Cerebellar cortex (tissue), 1 donor: ENCODE measurements around the gene SIL1.

ENCODE experiments used
- DNase-seq: peaks from one replicate; pipeline ENCODE4 v3.0.0-alpha.2; 2015; ENCODE audit warnings: low spot score

The SIL1 gene

DNA sequence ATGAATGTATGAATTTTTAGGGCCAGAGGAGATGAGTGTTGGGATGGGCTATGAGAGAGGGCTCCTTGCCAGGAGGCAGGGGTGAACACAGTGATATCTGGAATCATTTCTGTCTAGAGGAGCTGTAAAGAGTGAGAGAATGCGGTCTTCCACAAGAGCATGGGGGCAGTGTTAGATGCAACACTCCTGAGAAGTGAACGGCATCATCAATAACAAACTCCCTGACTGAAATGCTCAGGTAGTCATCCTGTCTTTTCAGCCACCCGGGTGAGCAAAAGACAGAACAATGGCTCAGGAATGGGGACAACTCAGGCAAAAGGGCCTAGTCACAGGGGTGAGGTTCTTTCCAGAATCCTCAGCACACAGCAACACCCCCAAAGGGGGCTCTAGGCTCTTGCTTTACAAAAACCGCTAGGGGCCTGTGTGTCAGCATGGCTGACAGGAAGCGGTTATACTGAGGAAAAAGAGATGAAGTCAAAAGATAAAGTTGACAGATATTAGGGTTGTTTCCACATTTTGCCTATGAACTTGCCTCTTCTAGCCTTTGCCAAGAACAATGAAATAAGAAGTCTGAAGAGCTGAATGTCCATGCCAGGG lies 218.4 kb downstream of the SIL1 start:
- no peak for DNase-seq

DNA sequence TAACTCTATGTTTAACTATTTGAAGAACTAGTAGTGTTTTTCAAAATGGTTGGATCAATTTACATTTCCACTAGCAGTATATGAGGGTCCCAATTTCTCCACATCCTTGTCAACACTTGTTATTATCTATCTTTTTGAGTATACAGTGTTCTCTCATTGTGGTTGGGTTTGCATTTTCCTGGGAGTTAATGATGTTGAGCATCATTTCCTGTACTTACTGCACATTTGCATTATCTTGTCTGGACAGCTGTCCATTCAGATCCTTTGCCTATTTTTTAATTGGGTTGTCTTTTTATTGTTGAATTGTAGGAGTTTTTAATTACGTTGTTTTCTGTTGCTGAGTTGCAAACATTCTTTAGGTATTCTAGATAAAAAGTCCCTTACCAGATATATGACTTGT lies 219.6 kb downstream of the SIL1 start:
- no peak for DNase-seq

GRCh38 chr5:138978080-138978479 lies 220.1 kb downstream of the SIL1 start:
- DNase-seq: no peak

- DNase-seq: no peak
Measured at GRCh38 chr5:138975098-138975847, 222.9 kb downstream of the SIL1 start.

GRCh38 chr5:138974227-138975063 lies 223.7 kb downstream of the SIL1 start:
- peak; percentile 45 for DNase-seq

GRCh38 chr5:138972836-138973235 lies 225.3 kb downstream of the SIL1 start:
- no peak for DNase-seq

- DNase-seq: no peak
Measured at GRCh38 chr5:138972230-138972629, 225.9 kb downstream of the SIL1 start.

DNA sequence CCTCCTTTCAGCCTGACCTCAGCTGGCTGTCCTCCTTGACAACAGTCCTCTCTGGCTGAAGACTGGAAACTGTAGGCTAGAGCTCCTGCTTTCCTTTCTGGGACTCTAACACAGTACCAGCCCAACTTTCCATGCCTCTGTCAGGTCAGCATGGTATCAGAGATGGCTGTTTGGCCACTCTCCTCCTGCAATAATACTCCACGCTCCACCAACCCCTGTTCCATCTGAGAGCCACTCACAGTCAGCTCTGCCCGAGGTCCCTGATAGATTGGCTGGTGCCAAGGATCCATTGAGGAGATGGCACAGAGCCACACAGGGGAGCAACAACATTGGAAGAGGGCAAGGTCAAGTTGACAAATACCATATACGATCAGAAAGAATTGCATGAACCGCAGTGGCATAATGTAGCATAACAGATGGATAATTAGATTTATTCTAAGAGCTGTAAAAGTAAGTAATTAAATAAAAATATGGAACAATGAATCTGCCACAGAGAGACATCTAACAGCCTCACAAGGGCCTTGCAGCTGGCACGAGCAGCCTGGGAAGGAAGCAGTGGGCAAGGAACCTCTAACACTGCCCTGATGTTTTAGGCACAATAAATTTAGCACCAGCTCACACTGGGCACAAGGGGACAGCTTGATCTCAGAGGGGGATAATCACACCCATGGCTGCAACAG lies 228.7 kb downstream of the SIL1 start:
- no peak for DNase-seq

DNA sequence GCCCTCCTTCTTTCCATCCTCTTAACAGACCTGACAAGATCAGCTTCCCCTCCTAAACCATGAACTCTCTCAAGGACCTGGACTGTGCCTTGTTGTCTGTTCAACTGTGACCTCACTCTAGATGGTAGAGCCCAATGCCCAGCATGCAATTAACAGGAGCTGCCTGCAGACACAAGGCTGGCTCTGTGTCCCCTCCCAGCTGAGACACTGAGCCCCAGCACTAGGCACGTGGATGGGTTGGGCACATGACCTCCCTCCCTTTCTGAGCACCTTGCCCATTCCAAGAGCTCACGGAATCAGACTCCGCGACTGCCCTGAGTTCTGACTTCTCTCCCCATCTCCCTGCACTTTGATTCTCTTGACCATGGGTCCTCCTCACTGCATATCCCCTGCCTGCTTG lies 229.6 kb downstream of the SIL1 start:
- no peak for DNase-seq

DNA sequence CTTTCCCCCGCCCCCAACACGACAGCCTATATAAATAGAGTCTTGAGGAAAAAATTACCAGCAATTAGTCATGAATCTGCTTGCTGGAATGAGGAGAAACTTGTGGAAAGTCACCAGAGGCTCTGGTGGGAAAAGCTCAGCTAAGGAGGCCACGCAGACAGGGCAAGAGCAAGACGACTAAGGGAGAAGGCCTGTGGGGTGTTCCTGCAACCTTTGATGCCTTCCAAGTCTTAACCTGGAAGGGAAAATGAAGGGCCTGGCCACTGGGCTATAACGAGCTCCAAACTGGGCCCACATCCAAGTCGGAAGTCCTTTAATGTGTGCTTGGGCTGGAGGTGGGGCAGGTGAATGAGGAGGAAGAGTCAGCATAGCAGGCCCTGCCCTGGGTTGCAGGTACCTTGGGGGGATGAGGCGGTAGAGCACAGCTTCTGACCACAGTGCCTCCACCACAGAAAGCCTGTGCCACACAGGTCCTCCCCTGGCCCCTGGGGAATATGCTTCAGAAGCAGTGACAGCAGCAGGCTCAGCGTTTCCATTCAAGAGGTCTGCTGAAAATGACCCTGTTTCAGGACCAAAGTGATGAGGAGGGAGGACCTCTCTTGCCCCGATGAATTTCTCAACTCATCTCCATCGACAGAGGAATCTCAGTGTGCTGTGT lies 230.2 kb downstream of the SIL1 start:
- no peak for DNase-seq

GRCh38 chr5:138966236-138966985 lies 231.8 kb downstream of the SIL1 start:
- DNase-seq: no peak

GRCh38 chr5:138965626-138966025 lies 232.5 kb downstream of the SIL1 start:
- DNase-seq: no peak

DNA sequence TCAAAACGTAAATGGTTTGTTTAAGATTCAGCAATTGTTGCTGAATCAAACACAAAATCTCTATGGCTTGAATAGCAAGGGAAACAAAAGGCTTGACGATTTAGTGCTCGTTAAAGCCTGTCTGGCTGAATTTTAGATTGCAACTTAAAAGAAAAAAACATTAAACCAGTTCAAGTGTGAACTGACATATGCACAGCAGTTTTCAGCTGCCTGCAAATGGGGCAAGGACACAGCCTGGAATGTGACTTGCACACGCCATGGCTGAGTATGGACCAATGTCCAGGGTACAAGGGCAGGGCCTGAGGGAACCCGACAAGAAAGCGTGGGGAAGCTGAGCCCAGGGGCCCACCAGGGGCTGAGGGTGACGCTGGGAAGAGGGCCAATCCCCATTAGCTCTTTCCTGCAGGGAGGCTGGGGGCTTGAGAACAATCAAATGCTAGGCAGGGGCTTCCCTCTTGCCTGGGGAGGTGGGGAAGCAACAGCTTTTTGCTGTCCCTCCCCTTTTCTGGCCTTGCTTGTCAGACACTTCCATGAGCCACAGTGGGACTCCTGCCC lies 233.4 kb downstream of the SIL1 start:
- DNase-seq: no peak

DNA sequence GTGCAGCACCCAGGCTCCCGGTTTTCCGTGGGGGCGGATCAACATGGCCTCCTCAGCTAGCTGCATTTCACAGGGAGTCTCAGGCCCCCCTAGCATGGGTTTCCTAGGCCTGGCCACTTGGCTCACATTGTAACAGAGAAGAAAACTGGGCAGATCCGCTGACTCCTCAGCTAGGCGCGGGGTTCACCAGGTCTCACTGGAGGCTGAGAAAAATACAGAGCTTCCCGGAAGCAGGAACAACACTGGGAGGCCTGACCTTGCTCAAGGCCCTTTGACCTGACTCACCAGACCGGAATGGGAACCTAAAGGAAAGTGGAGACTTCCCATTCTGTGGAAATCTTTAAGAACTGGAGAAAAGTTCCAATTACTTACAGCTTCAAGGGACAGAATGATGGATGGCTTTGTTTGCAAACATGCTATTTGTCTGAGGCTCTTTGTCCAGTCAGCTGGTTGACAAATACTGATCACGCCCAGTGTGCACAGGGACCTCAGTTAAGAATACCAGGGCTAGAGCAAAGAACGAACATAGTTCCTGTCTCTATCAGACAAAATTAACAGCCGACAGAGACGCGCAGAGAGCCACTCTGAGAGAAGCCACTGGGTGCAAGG lies 234.3 kb downstream of the SIL1 start:
- no peak for DNase-seq

- DNase-seq: no peak
Measured at GRCh38 chr5:138962614-138963370, 235.4 kb downstream of the SIL1 start.

- DNase-seq: no peak
Measured at GRCh38 chr5:138961729-138962128, 236.4 kb downstream of the SIL1 start.

DNA sequence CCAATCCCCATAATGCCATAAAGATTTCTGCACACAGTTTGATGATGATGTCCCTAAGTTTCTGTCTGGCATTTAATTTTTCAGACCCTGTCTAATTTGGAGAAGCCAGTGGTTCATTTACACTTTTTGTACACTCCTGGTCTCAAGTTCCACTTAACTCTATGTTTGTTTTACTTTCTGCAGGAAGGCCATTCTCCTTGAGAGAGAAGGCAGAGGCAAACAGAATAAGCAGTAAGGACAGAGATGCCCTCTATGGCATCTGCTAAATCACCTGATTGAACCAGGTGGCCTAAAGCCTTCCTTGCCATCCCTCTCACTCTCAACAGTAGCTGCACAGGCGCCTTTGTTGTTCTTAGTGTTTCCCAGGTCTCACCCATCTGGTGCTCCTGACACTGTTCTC lies 236.9 kb downstream of the SIL1 start:
- DNase-seq: no peak

DNA sequence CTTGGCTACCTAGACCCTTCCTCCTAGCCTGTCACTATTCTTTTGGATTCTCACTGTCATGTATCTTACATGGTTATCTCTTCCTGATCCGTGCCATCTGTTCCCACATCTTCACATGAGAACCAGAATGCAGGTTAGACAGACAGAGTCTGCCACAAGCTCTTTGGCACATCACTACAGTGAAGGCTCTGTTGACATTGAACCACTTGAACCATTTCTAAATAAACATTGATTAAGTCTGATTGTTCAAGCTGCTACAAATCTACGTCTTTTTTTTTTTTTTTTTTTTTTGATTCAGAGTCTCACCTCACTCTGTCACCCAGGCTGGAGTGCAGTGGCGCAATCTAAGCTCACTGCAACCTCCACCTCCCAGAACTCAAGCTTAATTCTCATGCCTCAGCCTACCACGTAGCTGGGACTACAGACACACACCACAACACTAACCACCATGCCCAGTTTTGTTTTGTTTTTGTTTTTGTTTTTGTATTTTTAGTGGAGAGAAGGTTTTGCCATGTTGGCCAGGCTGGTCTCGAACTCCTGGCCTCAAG lies 237.9 kb downstream of the SIL1 start:
- no peak for DNase-seq

GRCh38 chr5:138956801-138957200 lies 241.4 kb downstream of the SIL1 start:
- DNase-seq: no peak
